AG04450 (cell line): ENCODE results near the gene RIMBP2. TPM values are rescaled to one million over a fixed set of nuclear protein-coding genes. Genes with fewer than 3 reads are reported as not detected.

ENCODE experiments used
- CTCF ChIA-PET: fragments of 300-600, 350-600 bp; formaldehyde crosslinking; extraction: SDS; loops from one replicate; lab custom pipeline; 2022; ENCODE audit warnings: antibody characterized with exemption, inconsistent platforms; lab: Charles Lee
- POLR2A ChIA-PET: fragments of 350-600 bp; formaldehyde crosslinking; extraction: SDS; loops from one replicate; lab custom pipeline; 2021; ENCODE audit warnings: antibody characterized with exemption, inconsistent platforms; lab: Yijun Ruan, JAX
- DNase-seq: peaks from one replicate; pipeline ENCODE4 v3.0.0-alpha.2; 2011; ENCODE audit warnings: low read depth, low spot score
- H3K27ac ChIP-seq: one replicate; pipeline ENCODE4 v1.5.1; 2012; ENCODE audit warnings: low read depth, low read length, control low read depth
- H3K27me3 ChIP-seq: one replicate; pipeline ENCODE4 v1.6.0; 2012; ENCODE audit warnings: low read length; ENCODE audit not compliant: control insufficient read depth, insufficient read depth
- H3K4me3 ChIP-seq: 2 replicates; pipeline ENCODE4 v1.5.1; 2011; ENCODE audit warnings: mild to moderate bottlenecking, low read depth, low read length, control low read depth
- H3K9me3 ChIP-seq: 2 replicates; pipeline ENCODE4 v1.5.1; 2012; ENCODE audit warnings: low read length; ENCODE audit not compliant: control insufficient read depth, insufficient read depth
- CTCF ChIP-seq: IDR thresholded peaks from 2 replicates; pipeline ENCODE4 v1.5.1; 2011; ENCODE audit warnings: low read depth, low read length, control low read depth, inconsistent platforms
- polyA plus RNA-seq: library from polyadenylated mRNA; depleted of rRNA; stranded (reverse); fragments of >200 nt; gene quantifications from 2 replicates; pipeline ENCODE4 v1.2.3, GENCODE V29; 2011

Gene RIMBP2
- polyA plus RNA-seq, 1 experiment, result not detected

GRCh38 chr12:130509454-130509853 is 206.6 kb downstream of the RIMBP2 start:
- TF ChIP-seq CTCF, result no peak
- Histone ChIP-seq H3K27ac (no peak overlapping the region), H3K9me3 (peaks cover 77% of the 10 kb centered on the region), H3K27me3 (no peaks in the 10 kb centered on the region), H3K4me3 (no peak overlapping the region)
- DNase-seq, result no peak
- POLR2A ChIA-PET, result no interaction called here
- CTCF ChIA-PET, result no interaction called here

- H3K4me3 ChIP-seq, result no peak overlapping the region
- H3K27ac ChIP-seq, result no peak overlapping the region
- H3K27me3 ChIP-seq, result no peaks in the 10 kb centered on the region
- ChIA-PET CTCF (no interaction called here), POLR2A (no interaction called here)
- DNase-seq, result no peak
- peaks cover 75% of the 10 kb centered on the region for H3K9me3 ChIP-seq
- no peak for TF ChIP-seq CTCF
Observed at GRCh38 chr12:130508847-130509246, 207.3 kb downstream of the RIMBP2 start.

- Histone ChIP-seq H3K9me3 (peaks cover 74% of the 10 kb centered on the region), H3K4me3 (no peak overlapping the region), H3K27ac (no peak overlapping the region), H3K27me3 (no peaks in the 10 kb centered on the region)
- TF ChIP-seq CTCF, result no peak
- POLR2A ChIA-PET, result no interaction called here
- CTCF ChIA-PET, result no interaction called here
- no peak for DNase-seq
Observed at GRCh38 chr12:130508318-130508717, 207.8 kb downstream of the RIMBP2 start.

GRCh38 chr12:130506844-130507243 is 209.3 kb downstream of the RIMBP2 start:
- Histone ChIP-seq H3K9me3 (peaks cover 76% of the 10 kb centered on the region), H3K27ac (no peak overlapping the region), H3K27me3 (no peaks in the 10 kb centered on the region), H3K4me3 (no peak overlapping the region)
- POLR2A ChIA-PET, result no interaction called here
- DNase-seq, result no peak
- no peak for TF ChIP-seq CTCF
- CTCF ChIA-PET, result interaction anchor here (0.6 kb wide), 1 partner anchor 267 kb away, joined by 3 read pairs; no protein-coding TSS in a partner anchor

- TF ChIP-seq CTCF, result no peak
- H3K27me3 ChIP-seq, result no peaks in the 10 kb centered on the region
- H3K27ac ChIP-seq, result no peak overlapping the region
- peaks cover 77% of the 10 kb centered on the region for H3K9me3 ChIP-seq
- no peak overlapping the region for H3K4me3 ChIP-seq
- ChIA-PET POLR2A (no interaction called here), CTCF (no interaction called here)
- DNase-seq, result no peak
Observed at GRCh38 chr12:130504840-130505175, 211.3 kb downstream of the RIMBP2 start.
